ENCODE measurements around the gene TMSB4Y.

The TMSB4Y gene

DNA sequence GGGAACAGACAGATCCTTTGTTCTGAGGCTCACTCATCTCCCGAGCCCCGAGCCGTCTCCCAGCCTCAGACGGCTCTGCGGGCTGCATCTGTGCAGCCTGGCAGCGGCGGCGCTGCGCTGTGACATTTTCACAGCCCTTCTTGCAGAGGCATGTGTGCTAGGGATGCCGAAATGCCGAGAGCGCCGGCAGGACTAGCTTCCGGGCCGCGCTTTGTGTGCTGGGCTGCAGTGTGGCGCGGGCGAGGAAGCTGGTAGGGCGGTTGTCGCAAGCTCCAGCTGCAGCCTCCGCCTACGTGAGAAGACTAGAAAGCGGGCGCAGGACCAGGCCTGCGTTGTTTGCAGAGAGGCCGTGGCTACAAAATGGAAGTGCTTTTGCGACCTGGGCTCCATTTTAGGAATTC is at the start of gene TMSB4Y:
TSS of gene TMSB4Y (plus strand) at position 332 of the 401 bp plus-strand sequence.
- no peak for DNase-seq

DNA sequence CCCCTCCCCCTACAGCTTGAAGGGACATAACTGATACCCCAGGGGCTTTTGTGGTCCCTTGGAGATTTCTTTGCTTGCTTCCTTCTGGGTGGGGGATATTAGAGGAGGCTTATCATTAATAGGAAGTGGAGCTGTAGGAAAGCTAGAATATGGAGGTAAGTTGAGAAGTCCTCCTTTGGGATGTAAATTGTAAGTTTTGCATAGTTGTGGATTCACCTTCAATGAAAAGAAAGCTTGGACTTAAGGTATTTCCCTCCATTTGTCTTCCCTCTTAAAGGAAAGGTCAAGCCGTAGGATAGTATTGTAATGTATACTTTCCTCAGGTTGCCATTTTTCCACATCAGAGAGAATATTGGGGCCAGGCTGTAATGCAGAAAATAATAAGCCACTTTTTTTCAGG is 39.5 kb upstream of the TMSB4Y start:
- no peak for DNase-seq

DNA sequence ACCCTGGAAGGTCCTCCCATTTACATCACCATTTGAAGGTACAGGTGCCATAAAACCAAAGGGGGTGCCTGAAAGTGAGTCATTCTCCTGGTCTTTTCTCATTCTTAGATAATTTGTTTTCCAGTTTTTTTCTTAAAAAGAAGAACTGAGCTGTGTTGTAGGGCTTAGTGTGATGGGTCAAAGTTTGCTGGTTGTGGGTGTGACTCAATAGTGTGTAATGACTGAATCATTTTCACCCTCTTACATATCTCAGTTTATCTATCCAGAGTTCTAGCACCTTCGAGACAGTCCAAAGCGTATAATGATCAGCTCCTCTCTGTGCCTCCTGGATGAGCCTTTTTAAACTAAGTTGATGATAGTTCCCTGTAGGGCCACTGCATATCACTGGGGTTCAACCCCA is 32.6 kb upstream of the TMSB4Y start:
- DNase-seq, result no peak

DNA sequence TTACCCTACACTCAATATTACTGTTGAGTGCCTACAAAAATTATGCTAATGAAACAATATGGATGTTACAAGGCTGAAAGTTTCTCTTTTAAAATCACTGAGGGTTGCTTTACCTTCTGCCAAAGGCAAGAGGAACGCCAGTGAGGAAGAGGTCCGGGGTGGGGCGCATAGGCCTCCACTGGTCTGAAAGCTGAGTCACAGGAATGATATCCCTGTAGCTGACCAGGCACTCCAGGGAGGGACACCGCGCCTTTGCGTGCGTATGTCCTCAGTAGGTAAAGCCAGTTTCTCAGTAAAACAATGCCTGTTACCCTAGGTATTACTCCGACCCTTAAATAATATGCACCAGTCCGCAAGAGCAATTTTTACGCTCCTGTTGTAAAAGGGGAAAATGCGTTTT is 1.4 kb upstream of the TMSB4Y start:
- DNase-seq, result no peak

DNA sequence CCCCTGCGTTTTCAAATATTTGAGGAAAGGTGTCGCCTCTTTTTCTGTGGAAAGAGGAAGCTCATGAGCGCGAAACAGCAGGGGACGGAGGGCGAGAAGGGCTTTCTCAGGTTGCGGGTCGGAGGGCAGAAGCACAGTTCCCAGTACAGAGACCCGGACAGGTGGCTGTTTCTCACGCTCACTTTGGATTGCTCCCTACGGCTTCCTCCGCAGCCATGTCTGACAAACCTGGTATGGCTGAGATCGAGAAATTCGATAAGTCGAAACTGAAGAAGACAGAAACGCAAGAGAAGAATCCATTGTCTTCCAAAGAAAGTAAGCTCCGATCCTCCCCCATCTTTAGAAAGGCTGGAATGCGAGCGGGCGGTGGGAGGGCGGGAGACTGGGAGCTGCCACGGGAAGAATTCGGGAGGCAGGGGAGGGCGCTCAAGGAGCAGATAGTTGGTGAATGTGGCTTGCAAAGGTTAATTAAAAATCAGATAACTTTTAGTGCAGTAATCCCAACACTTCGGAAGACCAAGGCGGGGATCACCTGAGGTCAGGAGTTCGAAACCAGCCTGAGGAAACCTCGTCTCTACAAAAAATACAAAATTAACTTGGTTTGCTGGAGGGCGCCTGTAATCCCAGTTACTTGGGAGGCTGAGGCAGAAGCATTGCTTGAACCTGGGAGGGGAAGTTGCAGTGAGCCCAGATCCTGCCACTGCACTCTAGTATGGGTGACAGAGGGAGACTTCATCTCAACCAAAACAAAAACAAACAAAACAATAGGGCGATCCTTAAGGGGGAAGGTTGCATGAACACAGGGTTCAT is 627 bp downstream of the TMSB4Y start:
- no peak for DNase-seq

DNA sequence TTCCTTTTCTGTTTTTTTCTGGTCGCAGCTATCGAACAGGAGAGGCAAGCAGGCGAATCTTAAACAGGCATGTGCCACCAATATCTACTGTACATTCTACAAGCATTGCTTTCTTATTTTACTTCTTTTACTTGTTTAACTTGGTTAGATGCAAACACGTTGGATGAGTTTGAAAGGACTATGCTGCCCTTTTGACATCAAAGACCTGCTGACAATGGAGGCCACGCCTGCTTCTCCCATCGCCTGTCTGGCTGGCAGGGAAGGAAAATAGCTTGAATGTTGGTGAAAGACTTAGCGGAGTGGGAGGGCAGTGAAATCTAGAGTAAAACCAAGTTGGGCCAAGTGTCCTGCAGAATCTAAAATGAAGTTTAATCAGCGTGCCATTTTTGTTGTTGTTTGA is 1.5 kb downstream of the TMSB4Y start:
- no peak for DNase-seq

DNA sequence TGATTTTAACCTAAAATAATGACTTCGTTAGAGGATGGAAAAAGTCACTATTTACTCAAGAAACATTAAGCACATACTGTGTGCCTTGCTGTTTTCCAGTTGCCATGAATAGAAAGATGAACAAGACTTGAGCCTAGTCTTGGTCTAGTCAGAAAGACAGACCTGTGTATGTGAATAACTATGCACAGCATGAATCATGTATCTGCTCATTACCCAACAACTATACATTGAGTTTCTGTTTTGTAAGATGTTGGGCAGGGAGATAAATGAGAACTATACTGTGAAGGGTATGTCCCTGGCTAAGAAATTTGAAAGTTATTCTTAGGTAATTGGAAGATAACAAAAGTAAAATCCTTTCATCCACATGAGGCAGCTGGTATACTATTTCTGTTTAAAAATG is 4.3 kb downstream of the TMSB4Y start:
- DNase-seq, result no peak

DNA sequence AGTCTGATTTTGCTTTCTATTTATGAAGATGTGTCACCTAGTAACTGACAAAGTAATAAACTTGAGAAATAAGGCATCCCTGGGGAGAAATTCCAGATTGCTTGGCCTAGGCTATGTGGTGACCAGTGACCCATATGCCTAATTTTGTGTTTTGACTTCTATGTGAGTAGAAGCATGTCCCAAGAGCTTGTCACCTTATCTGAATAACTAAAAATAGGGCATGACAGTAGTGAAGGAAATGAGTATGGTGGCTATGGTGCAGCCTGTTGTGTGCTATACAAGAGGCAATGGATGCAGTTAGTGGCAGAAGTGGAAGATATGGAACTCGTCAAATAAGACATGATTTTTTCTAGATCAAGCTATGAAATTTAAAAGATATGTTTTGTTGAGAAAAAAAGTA is 15.3 kb downstream of the TMSB4Y start:
- DNase-seq, result no peak

DNA sequence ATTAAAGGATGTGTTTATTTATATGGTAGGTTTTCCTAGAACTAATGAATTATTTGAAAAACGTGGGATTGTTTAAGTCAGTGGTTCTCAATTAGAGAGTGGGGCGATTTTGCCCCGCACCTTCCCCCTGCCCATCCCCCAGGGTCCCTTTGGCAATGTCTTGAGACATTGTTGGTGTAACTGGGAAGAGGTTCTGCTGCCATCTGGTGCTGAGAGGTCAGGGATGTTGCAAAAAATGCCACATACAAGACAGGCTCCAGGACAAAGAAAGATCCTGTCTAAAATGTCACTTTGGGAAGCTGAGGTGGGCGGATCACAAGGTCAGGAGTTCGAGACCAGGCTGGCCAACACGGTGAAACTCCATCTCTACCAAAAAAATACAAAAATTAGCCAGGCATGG is 25.8 kb downstream of the TMSB4Y start:
- DNase-seq, result no peak

DNA sequence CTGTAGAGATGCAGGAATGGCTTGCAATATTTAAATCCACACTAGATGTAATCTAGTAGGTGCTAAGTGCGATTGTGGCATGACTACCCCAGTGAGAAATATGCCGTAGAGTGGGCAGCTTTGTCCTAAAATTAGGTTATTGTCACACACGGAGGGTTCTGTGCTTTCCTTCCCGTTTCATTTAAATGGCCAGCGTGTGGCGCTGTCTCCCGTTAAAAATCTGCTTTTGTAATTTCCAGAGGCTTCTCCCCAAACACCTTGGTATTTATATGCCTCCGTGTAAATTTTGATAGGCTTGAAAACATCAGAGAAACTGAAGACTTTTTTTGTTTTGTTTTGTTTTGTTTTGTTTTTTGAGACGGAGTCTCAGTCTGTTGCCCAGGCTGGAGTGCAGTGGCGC is 34.9 kb downstream of the TMSB4Y start:
- no peak for DNase-seq

DNA sequence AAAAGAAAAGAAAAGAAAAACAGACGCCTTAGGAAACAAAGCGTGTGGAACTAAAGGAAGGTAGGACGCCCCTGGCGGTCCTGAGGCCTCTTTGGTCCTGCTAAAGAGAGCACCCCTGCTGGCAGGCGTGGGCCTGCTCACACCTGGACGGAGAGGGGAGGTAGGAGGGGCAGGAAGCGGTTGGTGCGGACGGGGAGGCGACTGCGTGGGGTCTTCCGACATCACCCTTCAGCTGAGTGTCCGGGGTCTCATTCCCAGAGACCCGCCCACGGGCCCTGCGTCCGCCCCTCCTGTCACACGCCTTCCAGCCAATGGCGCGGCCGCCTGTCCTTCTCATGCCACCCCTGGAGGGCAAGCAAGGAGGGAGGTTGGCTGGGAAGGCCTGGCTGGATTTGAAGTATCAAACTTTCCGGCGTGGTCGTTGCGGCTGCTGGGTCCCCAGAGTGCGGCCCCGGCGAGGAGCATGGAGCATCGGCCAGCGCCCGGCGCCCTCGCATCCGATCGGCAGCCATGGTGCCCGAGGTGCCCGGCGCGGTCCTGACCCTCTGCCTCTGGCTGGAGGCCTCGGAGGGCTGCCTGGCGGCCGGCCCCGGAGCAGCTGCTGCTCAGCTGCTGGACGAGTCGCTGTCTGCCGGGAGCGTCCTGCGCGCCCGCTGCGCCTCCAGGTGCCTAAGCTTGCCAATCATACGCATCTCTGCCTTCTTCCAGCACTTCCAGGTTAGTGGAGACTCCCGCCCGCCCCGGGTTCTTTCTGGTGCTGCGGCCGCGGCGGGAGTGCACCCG is 47.8 kb downstream of the TMSB4Y start:
- no peak for DNase-seq

DNA sequence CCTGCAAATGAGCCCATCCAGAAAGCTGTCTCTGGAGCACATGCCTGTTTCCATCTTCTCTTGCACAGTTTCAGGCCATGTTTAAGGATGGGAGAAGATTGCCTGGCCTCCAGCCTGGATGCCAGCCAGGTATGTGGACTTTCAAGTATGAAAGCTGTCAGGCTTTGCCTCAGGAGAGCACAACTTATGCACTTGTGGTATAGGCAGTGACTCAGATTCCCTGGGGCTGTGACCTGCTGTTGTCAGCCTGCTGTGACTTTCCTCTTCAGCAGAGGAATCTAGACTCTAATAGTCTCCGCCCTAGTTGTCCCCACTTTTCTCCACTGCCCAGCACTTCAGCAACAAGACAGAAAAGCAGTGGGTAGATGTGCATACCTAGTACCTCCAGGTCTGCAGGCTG is 51.0 kb downstream of the TMSB4Y start:
- DNase-seq, result no peak
